ENCODE results near the gene ZNF319. TPM values are rescaled to one million over a fixed set of nuclear protein-coding genes. Genes with fewer than 3 reads are reported as not detected.
A peak's percentile ranks its signal among the peaks of the same experiment; 100 is the strongest.

ZNF319 gene
- total RNA-seq, 2 donors from 2014 or later: 3.3 to 4.7 TPM

DNA sequence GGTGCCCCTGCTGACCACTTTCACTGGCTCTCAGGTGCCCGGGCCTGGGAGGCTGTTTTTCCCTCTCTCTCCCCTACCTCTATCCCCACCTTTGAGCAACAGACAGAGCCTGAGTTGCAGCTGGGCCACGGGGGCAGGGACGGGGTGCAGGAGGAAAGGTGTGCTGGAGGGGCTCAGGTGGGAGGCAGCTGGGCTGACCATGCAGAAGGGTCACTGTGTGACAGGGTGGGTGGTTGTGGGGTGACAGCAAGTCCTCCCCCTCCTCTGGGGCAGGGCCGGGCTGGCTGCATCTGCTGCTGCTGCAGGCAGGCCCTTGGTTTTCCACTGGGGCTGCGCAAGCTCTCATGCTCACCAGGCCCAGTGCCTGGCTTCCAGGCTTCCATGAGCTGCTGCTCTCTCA, 6.6 kb downstream of the ZNF319 start:
- H3K9me3 ChIP-seq: no peaks in the 10 kb centered on the region
- no peaks in the 10 kb centered on the region for H3K27me3 ChIP-seq
- ATAC-seq (no peak), DNase-seq (no peak)
- H3K4me3 ChIP-seq: no peak overlapping the region
- TF ChIP-seq, protein P1, sequence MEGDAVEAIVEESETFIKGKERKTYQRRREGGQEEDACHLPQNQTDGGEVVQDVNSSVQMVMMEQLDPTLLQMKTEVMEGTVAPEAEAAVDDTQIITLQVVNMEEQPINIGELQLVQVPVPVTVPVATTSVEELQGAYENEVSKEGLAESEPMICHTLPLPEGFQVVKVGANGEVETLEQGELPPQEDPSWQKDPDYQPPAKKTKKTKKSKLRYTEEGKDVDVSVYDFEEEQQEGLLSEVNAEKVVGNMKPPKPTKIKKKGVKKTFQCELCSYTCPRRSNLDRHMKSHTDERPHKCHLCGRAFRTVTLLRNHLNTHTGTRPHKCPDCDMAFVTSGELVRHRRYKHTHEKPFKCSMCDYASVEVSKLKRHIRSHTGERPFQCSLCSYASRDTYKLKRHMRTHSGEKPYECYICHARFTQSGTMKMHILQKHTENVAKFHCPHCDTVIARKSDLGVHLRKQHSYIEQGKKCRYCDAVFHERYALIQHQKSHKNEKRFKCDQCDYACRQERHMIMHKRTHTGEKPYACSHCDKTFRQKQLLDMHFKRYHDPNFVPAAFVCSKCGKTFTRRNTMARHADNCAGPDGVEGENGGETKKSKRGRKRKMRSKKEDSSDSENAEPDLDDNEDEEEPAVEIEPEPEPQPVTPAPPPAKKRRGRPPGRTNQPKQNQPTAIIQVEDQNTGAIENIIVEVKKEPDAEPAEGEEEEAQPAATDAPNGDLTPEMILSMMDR (IDR thresholded peaks at IDR 0.05): no peak
- no peak for TF ChIP-seq POLR2A (IDR thresholded peaks at IDR 0.05)
- peak overlapping the region in 3 of 4 donors; percentile 73 to 81 (median 80) for H3K27ac ChIP-seq
- H3K4me1 ChIP-seq: peaks cover 39% of the 10 kb centered on the region
- intact Hi-C loops (cut with DNase I): loop anchor here (10.0 kb wide), 1 partner anchor 239 kb away; no protein-coding TSS in a partner anchor
- 61 to 79% methylated on average over 3 to 5 of the region's 5 CpGs for WGBS, 2 donors
- H3K36me3 ChIP-seq (replicated peaks in 1 of 2; ENCODE audit: insufficient read depth in 1 of 2, low read depth in 2 of 2): peaks cover 0 to 7% of the 10 kb centered on the region in 2 donors

GRCh38 chr16:57993438-57993837, 7.0 kb downstream of the ZNF319 start:
- peaks cover 0 to 7% of the 10 kb centered on the region in 2 donors for H3K36me3 ChIP-seq (replicated peaks in 1 of 2; ENCODE audit: insufficient read depth in 1 of 2, low read depth in 2 of 2)
- intact Hi-C loops (cut with DNase I): loop anchor here (10.0 kb wide), 1 partner anchor 239 kb away; no protein-coding TSS in a partner anchor
- ATAC-seq (peak; percentile 16), DNase-seq (peak in 3 of 4 donors; percentile 48 to 74 (median 56))
- TF ChIP-seq POLR2A (IDR thresholded peaks at IDR 0.05): no peak
- TF ChIP-seq, protein P1 (IDR thresholded peaks at IDR 0.05): no peak
- peak overlapping the region in 3 of 4 donors; percentile 73 to 81 (median 80) for H3K27ac ChIP-seq
- no peaks in the 10 kb centered on the region for H3K9me3 ChIP-seq
- WGBS, 2 donors: 37% methylated on average over 8 of the region's 8 CpGs; no CpG with 5 or more reads in 1 of the 2 donors
- no peak overlapping the region for H3K4me3 ChIP-seq
- no peaks in the 10 kb centered on the region for H3K27me3 ChIP-seq
- peaks cover 36% of the 10 kb centered on the region for H3K4me1 ChIP-seq

DNA sequence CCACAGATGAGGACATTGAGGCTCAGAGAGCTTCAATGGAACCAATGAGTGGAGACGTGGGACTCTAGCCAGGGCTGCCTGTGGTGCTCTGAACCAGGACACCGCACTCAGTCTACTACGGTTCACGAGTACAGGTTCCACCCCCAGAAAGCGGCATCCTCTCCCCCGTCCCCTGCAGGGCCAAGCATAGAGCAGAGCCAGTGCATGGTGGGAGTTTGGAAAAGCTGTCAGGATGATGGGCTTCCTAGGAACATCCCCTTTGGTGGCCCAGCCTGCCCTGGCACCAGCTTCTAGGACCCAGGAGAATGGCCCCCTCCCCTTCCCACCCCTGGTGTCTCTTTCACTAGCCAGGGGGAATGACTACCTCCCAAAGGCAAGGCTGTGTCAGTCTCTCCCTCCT, 8.4 kb downstream of the ZNF319 start:
- H3K36me3 ChIP-seq (replicated peaks in 1 of 2; ENCODE audit: insufficient read depth in 1 of 2, low read depth in 2 of 2): peaks cover 0 to 4% of the 10 kb centered on the region in 2 donors
- H3K27me3 ChIP-seq: no peaks in the 10 kb centered on the region
- TF ChIP-seq, protein P1 (IDR thresholded peaks at IDR 0.05): no peak
- H3K4me3 ChIP-seq: no peak overlapping the region
- ATAC-seq: no peak
- peaks cover 36% of the 10 kb centered on the region for H3K4me1 ChIP-seq
- H3K27ac ChIP-seq: peak overlapping the region in 3 of 4 donors; percentile 73 to 81 (median 80)
- DNase-seq: no peak
- intact Hi-C loops (cut with DNase I): loop anchor here (10.0 kb wide), 1 partner anchor 237 kb away; no protein-coding TSS in a partner anchor
- H3K9me3 ChIP-seq: no peaks in the 10 kb centered on the region
- WGBS, 2 donors: 93 to 98% methylated on average over 6 of the region's 6 CpGs

DNA sequence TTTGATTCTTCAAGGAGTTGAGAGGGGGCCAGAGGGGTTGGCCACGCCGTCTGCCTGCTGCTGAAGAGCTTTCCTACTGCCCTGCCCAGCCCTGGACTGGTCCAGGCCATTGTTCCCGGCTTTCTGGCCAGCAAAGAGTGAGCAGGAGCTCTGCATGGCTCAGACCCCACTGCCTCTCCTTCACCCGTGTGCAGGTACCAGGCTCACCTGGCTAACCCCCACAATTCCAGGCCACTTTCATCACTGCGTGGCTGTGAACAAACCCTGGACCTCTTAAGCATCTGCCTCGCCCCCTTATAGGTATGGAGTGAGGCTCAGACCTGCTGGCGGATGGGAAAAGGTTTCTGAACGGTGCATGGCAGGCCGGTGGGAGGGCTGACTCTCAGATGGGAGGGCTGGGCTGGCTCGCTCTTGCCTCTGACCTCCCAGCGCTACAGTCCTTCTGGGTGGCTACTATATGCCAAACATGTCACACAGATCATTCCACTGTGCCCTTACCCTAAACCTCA, 8.9 kb downstream of the ZNF319 start:
- WGBS, 2 donors: 76 to 96% methylated on average over 5 to 11 of the region's 11 CpGs

More for the DNA sequence above, 8.9 kb downstream of the ZNF319 start:
- no peak for DNase-seq
- peaks cover 0 to 4% of the 10 kb centered on the region in 2 donors for H3K36me3 ChIP-seq (replicated peaks in 1 of 2; ENCODE audit: insufficient read depth in 1 of 2, low read depth in 2 of 2)
- no peaks in the 10 kb centered on the region for H3K9me3 ChIP-seq
- TF ChIP-seq, protein P1 (IDR thresholded peaks at IDR 0.05): no peak
- no peak for TF ChIP-seq POLR2A (IDR thresholded peaks at IDR 0.05)
- H3K27me3 ChIP-seq: no peaks in the 10 kb centered on the region
- H3K27ac ChIP-seq: peak overlapping the region in 1 of 4 donors; percentile 81
- H3K4me1 ChIP-seq: peaks cover 36% of the 10 kb centered on the region
- intact Hi-C loops (cut with DNase I): loop anchor here (10.0 kb wide), 1 partner anchor 237 kb away; no protein-coding TSS in a partner anchor
- ATAC-seq: no peak
- no peak overlapping the region for H3K4me3 ChIP-seq
